ENCODE data around the gene MPDU1. TPM values are rescaled to one million over a fixed set of nuclear protein-coding genes. Genes with fewer than 3 reads are reported as not detected.

The MPDU1 gene
- total RNA-seq, 1 donor from 2014 or later: 167 TPM

- Histone ChIP-seq H3K4me2 (no peak overlapping the region), H2AFZ (replicated peaks) (no peak overlapping the region), H4K20me1 (ENCODE audit: low read depth) (no peaks in the 10 kb centered on the region), H3K27ac (no peak overlapping the region), H3K4me1 (peaks cover 13% of the 10 kb centered on the region), H3K4me3 (no peak overlapping the region), H3F3A (ENCODE audit: low read depth) (peaks cover 38% of the 10 kb centered on the region), H3K9ac (no peak overlapping the region), H3K9me3 (ENCODE audit: low read depth) (no peaks in the 10 kb centered on the region), H3K79me2 (ENCODE audit: low read depth) (no peaks in the 10 kb centered on the region), H3K27me3 (peaks cover 8% of the 10 kb centered on the region), H3K36me3 (no peaks in the 10 kb centered on the region)
- H3K36me3 Mint-ChIP-seq: no peaks in the 10 kb centered on the region
- no peak overlapping the region for H3K27ac Mint-ChIP-seq
- peaks cover 15% of the 10 kb centered on the region for H3K4me1 Mint-ChIP-seq
- no peaks in the 10 kb centered on the region for H3K9me3 Mint-ChIP-seq
- no peak for DNase-seq (ENCODE audit: low spot score)
- H3K4me3 Mint-ChIP-seq: peak overlapping the region; percentile 12
- peaks cover 16% of the 10 kb centered on the region for H3K27me3 Mint-ChIP-seq (ENCODE audit: insufficient read depth, low read depth)
- no peak for TF ChIP-seq EZH2phosphoT487 (IDR thresholded peaks at IDR 0.05)
- TF ChIP-seq CTCF (IDR thresholded peaks at IDR 0.05): no peak
- TF ChIP-seq EZH2 (IDR thresholded peaks at IDR 0.05): no peak
Measured at GRCh38 chr17:7553356-7553755, 30.3 kb upstream of the MPDU1 start.

GRCh38 chr17:7555320-7555948, 28.2 kb upstream of the MPDU1 start:
- H3K27me3 Mint-ChIP-seq (ENCODE audit: insufficient read depth, low read depth): peaks cover 6% of the 10 kb centered on the region
- peak overlapping the region; percentile 25 for H3K4me3 Mint-ChIP-seq
- H3K9ac ChIP-seq: no peak overlapping the region
- no peaks in the 10 kb centered on the region for H3K36me3 Mint-ChIP-seq
- no peak overlapping the region for H3K27ac ChIP-seq
- no peak for DNase-seq (ENCODE audit: low spot score)
- no peaks in the 10 kb centered on the region for H3K27me3 ChIP-seq
- no peaks in the 10 kb centered on the region for H3K79me2 ChIP-seq (ENCODE audit: low read depth)
- H3K4me1 Mint-ChIP-seq: peaks cover 26% of the 10 kb centered on the region
- H3K9me3 Mint-ChIP-seq: no peaks in the 10 kb centered on the region
- no peak overlapping the region for H3K4me2 ChIP-seq
- H3K4me1 ChIP-seq: peaks cover 22% of the 10 kb centered on the region
- peaks cover 32% of the 10 kb centered on the region for H3F3A ChIP-seq (ENCODE audit: low read depth)
- H3K36me3 ChIP-seq: no peaks in the 10 kb centered on the region
- TF ChIP-seq CTCF (IDR thresholded peaks at IDR 0.05): peak; percentile 40
- TF ChIP-seq EZH2 (IDR thresholded peaks at IDR 0.05): no peak
- no peak overlapping the region for H3K27ac Mint-ChIP-seq
- H3K9me3 ChIP-seq (ENCODE audit: low read depth): no peaks in the 10 kb centered on the region
- no peak overlapping the region for H2AFZ ChIP-seq (replicated peaks)
- H4K20me1 ChIP-seq (ENCODE audit: low read depth): no peaks in the 10 kb centered on the region
- no peak overlapping the region for H3K4me3 ChIP-seq

DNA sequence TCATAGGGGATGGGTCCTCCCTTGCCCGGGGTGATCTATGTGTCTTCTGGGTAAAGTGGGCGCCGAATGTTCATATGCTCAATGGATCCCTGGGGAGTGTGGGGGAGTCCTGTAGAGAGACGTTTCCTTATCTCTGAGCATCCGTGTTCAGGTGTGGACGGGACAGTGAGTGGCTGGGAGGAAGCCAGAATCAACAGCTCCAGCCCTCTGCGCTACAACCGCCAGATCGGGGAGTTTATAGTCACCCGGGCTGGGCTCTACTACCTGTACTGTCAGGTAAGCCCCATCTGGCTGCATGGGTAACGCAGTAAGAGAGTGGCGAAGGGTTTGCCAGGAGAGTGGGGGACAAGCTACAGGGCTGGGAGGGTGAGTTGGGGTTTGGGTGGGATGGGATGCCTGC, 27.0 kb upstream of the MPDU1 start:
- no peak for DNase-seq (ENCODE audit: low spot score)
- peaks cover 8% of the 10 kb centered on the region for H3K27me3 Mint-ChIP-seq (ENCODE audit: insufficient read depth, low read depth)
- Histone ChIP-seq H3K4me3 (no peak overlapping the region), H3K79me2 (ENCODE audit: low read depth) (no peaks in the 10 kb centered on the region), H3K4me1 (peaks cover 27% of the 10 kb centered on the region), H4K20me1 (ENCODE audit: low read depth) (no peaks in the 10 kb centered on the region), H3K9ac (no peak overlapping the region), H2AFZ (replicated peaks) (no peak overlapping the region), H3K9me3 (ENCODE audit: low read depth) (no peaks in the 10 kb centered on the region), H3K27me3 (no peaks in the 10 kb centered on the region), H3F3A (ENCODE audit: low read depth) (peaks cover 43% of the 10 kb centered on the region), H3K4me2 (no peak overlapping the region), H3K36me3 (no peaks in the 10 kb centered on the region), H3K27ac (no peak overlapping the region)
- no peaks in the 10 kb centered on the region for H3K36me3 Mint-ChIP-seq
- H3K27ac Mint-ChIP-seq: peak overlapping the region; percentile 15
- peaks cover 37% of the 10 kb centered on the region for H3K4me1 Mint-ChIP-seq
- no peaks in the 10 kb centered on the region for H3K9me3 Mint-ChIP-seq
- no peak for TF ChIP-seq EZH2 (IDR thresholded peaks at IDR 0.05)
- TF ChIP-seq EZH2phosphoT487 (IDR thresholded peaks at IDR 0.05): no peak
- TF ChIP-seq CTCF (IDR thresholded peaks at IDR 0.05): no peak
- peak overlapping the region; percentile 14 for H3K4me3 Mint-ChIP-seq

All from neural progenitor cell (in vitro differentiated cells).